HepG2 (cell line): Measurements from ENCODE around the gene SCP2.

Source experiments
- CBX1 ChIP-seq: IDR thresholded peaks from one replicate; pipeline ENCODE4 v1.6.1; 2016; ENCODE audit warnings: antibody characterized with exemption, low read depth
- FOXK2 ChIP-seq: fragments of 450-650 bp; IDR thresholded peaks from 2 replicates; pipeline ENCODE4 v1.6.1; 2016
- GABPB1 ChIP-seq: IDR thresholded peaks from 2 replicates; pipeline ENCODE4 v1.6.1; 2016; ENCODE audit warnings: mild to moderate bottlenecking, missing genetic modification reagents, moderate library complexity, missing compliant biosample characterization
- MAZ ChIP-seq, 2 experiments: sonication (generic) in 1 of 2; formaldehyde crosslinking in 1 of 2; IDR thresholded peaks; 2 replicates each; pipeline versions ENCODE4 v1.5.0 to v1.6.1; 2012 to 2020; ENCODE audit warnings: low read depth in 2 of 2, mild to moderate bottlenecking in 2 of 2, borderline replicate concordance in 1 of 2, improper control_type of control experiment in 1 of 2, low read length in 1 of 2, missing genetic modification reagents in 1 of 2, moderate library complexity in 1 of 2
- POLR2AphosphoS5 ChIP-seq: IDR thresholded peaks from 2 replicates; pipeline ENCODE4 v1.6.1; 2012; ENCODE audit warnings: low read depth, low read length
- ZFP37 ChIP-seq: sonication (generic); formaldehyde crosslinking; IDR thresholded peaks from 2 replicates; pipeline ENCODE4 v1.4.0; 2020; ENCODE audit warnings: missing genetic modification reagents, borderline replicate concordance
- ZNF354B ChIP-seq: sonication (generic); formaldehyde crosslinking; IDR thresholded peaks from 2 replicates; pipeline ENCODE4 v1.8.0; 2022; ENCODE audit warnings: mild to moderate bottlenecking, missing genetic modification reagents
- ZNF569 ChIP-seq: sonication (generic); formaldehyde crosslinking; IDR thresholded peaks from 2 replicates; pipeline ENCODE4 v1.5.0; 2020; ENCODE audit warnings: mild to moderate bottlenecking, missing genetic modification reagents, moderate library complexity, borderline replicate concordance

DNA sequence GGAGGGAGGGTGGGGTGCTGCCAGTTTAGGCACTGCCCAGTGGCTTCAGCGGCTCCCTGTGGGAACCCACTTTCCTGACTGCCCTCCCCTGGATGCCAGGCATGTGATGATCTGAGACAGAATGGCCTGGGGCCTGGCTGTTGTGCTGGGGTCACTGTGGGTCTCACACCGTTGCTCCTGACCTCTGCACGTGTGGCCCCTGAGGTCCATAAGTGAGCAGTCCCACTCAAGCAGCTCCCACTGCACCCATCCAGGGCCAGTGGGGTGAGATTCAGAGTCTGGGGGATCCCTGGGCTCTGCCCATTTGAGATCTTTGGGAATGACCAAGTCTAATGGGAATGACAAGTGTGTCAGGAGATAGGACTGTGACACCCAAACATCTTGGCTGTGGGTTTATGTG is 153.0 kb downstream of the SCP2 start:
- TF ChIP-seq ZFP37 (no peak), POLR2AphosphoS5 (no peak), FOXK2 (no peak), GABPB1 (CRISPR knock-in tag) (no peak), ZNF354B (CRISPR knock-in tag) (no peak), ZNF569 (CRISPR knock-in tag) (no peak), CBX1 (no peak), MAZ (IDR thresholded peaks at IDR 0.05; ENCODE audit: borderline replicate concordance, low read depth, low read length) (no peak), MAZ (CRISPR knock-in tag; IDR thresholded peaks at IDR 0.05; ENCODE audit: low read depth) (no peak)
